H1 (cell line): ENCODE measurements around the gene RPS6KA2. TPM values are rescaled to one million over a fixed set of nuclear protein-coding genes. Genes with fewer than 3 reads are reported as not detected.

Experiments used
- CTCF ChIA-PET: fragments of 300-600 bp; sonication (Branson Sonifier 250); formaldehyde crosslinking; loops from one replicate; lab custom pipeline; 2021; ENCODE audit not compliant: partially characterized antibody; lab: Charles Lee
- POLR2A ChIA-PET: fragments of 300-600 bp; sonication (Branson Sonifier 250); formaldehyde crosslinking; loops from one replicate; lab custom pipeline; 2021; ENCODE audit warnings: inconsistent platforms; ENCODE audit not compliant: partially characterized antibody; lab: Charles Lee
- DNase-seq, 2 experiments: peaks; one replicate each; pipeline versions ENCODE4 v3.0.0 to v3.0.0-alpha.2; 2010 to 2022; ENCODE audit warnings: low spot score in 2 of 2, low read depth in 1 of 2, mixed read lengths in 1 of 2
- FAIRE-seq: peaks from 2 replicates; lab custom pipeline; 2011; peaks lifted over from hg19 to GRCh38; lab: Jason Lieb, UNC
- H2AFZ ChIP-seq: 2 replicates; pipeline ENCODE4 v1.8.1; 2012; ENCODE audit warnings: low read length, inconsistent platforms
- H2AK5ac ChIP-seq: 2 replicates; pipeline ENCODE4 v1.6.1; 2013; ENCODE audit warnings: low read depth, low read length
- H2BK120ac ChIP-seq: replicated peaks from 2 replicates; pipeline ENCODE3; 2013; ENCODE audit warnings: low read depth, low read length, inconsistent platforms
- H2BK12ac ChIP-seq: 2 replicates; pipeline ENCODE4 v1.6.1; 2013; ENCODE audit warnings: low read depth, low read length
- H2BK15ac ChIP-seq: 2 replicates; pipeline ENCODE4 v1.6.1; 2013; ENCODE audit warnings: low read length
- H2BK20ac ChIP-seq: 2 replicates; pipeline ENCODE4 v1.6.1; 2013; ENCODE audit warnings: low read length
- H2BK5ac ChIP-seq: 2 replicates; pipeline ENCODE4 v1.6.1; 2013; ENCODE audit warnings: low read depth, low read length
- H3K14ac ChIP-seq: 2 replicates; pipeline ENCODE4 v1.6.1; 2013; ENCODE audit warnings: inconsistent platforms; ENCODE audit not compliant: insufficient read length
- H3K18ac ChIP-seq: 2 replicates; pipeline ENCODE4 v1.6.1; 2013; ENCODE audit warnings: low read length; ENCODE audit errors: extremely low read depth
- H3K23ac ChIP-seq: 2 replicates; pipeline ENCODE4 v1.6.1; 2013; ENCODE audit warnings: inconsistent platforms; ENCODE audit not compliant: insufficient read length
- H3K23me2 ChIP-seq: 2 replicates; pipeline ENCODE4 v1.6.1; 2013; ENCODE audit warnings: low read depth, low read length
- H3K27ac ChIP-seq: 2 replicates; pipeline ENCODE4 v1.6.1; 2011; ENCODE audit warnings: low read depth, low read length, inconsistent platforms
- H3K27me3 ChIP-seq, 4 experiments: replicated peaks in 1 of 4; 1 replicate in 1 of 4; 2 replicates in 3 of 4; pipeline versions ENCODE4 v1.6.1 to v1.8.1; 2011 to 2013; ENCODE audit warnings: low read length in 3 of 4, mild to moderate bottlenecking in 3 of 4, inconsistent platforms in 2 of 4, mixed read lengths in 2 of 4, moderate library complexity in 1 of 4; ENCODE audit not compliant: control insufficient read depth in 3 of 4, insufficient read depth in 3 of 4; ENCODE audit errors: extremely low read depth in 1 of 4
- H3K36me3 ChIP-seq, 4 experiments: 2 replicates each; pipeline versions ENCODE4 v1.6.1 to v1.8.1; 2011 to 2013; ENCODE audit warnings: mild to moderate bottlenecking in 4 of 4, low read length in 3 of 4, moderate library complexity in 2 of 4, control low read depth in 1 of 4, inconsistent platforms in 1 of 4; ENCODE audit not compliant: insufficient read depth in 4 of 4, control insufficient read depth in 2 of 4
- H3K4ac ChIP-seq: replicated peaks from 2 replicates; pipeline ENCODE3; 2013; ENCODE audit warnings: low read length, low read depth, mixed read lengths, inconsistent platforms; ENCODE audit not compliant: insufficient read length
- H3K4me1 ChIP-seq, 4 experiments: replicated peaks in 1 of 4; 1 replicate in 1 of 4; 2 replicates in 3 of 4; pipeline versions ENCODE4 v1.6.1 to v1.8.1; 2011 to 2013; ENCODE audit warnings: low read length in 3 of 4, inconsistent platforms in 2 of 4, mixed read lengths in 1 of 4; ENCODE audit not compliant: insufficient read depth in 4 of 4, control insufficient read depth in 3 of 4
- H3K4me2 ChIP-seq, 2 experiments: 2 replicates each; pipeline versions ENCODE4 v1.6.1 to v1.8.1; 2011 to 2013; ENCODE audit warnings: low read depth in 2 of 2, low read length in 2 of 2, control low read depth in 1 of 2, inconsistent platforms in 1 of 2, mild to moderate bottlenecking in 1 of 2; ENCODE audit not compliant: insufficient read depth in 1 of 2
- H3K4me3 ChIP-seq, 4 experiments: fragments of 200-600, 300-600 bp in 1 of 4; sonication (generic), shearing (Covaris generic), sonication (Bioruptor Twin) in 1 of 4; 2 replicates each; pipeline versions ENCODE4 v1.5.1 to v1.8.1; 2011 to 2016; ENCODE audit warnings: low read length in 4 of 4, low read depth in 3 of 4, control low read depth in 2 of 4, inconsistent platforms in 2 of 4, mild to moderate bottlenecking in 2 of 4, mixed read lengths in 1 of 4, moderate library complexity in 1 of 4; ENCODE audit not compliant: insufficient read depth in 2 of 4; ENCODE audit errors: extremely low read depth in 1 of 4
- H3K56ac ChIP-seq: replicated peaks from 2 replicates; pipeline ENCODE3; 2013; ENCODE audit warnings: low read depth, mild to moderate bottlenecking, mixed read lengths, low read length, inconsistent platforms; ENCODE audit not compliant: insufficient read length
- H3K79me1 ChIP-seq: 2 replicates; pipeline ENCODE4 v1.6.1; 2013; ENCODE audit warnings: low read depth, low read length, control low read depth
- H3K79me2 ChIP-seq, 2 experiments: 2 replicates each; pipeline versions ENCODE4 v1.6.1 to v1.8.1; 2012 to 2013; ENCODE audit warnings: low read length in 2 of 2, mild to moderate bottlenecking in 2 of 2, inconsistent platforms in 1 of 2; ENCODE audit not compliant: insufficient read depth in 2 of 2, control insufficient read depth in 1 of 2
- H3K9ac ChIP-seq, 4 experiments: replicated peaks in 1 of 4; 1 replicate in 1 of 4; 2 replicates in 3 of 4; pipeline versions ENCODE4 v1.6.1 to v1.8.1; 2011 to 2013; ENCODE audit warnings: low read depth in 3 of 4, low read length in 3 of 4, control low read depth in 2 of 4, mild to moderate bottlenecking in 2 of 4, moderate library complexity in 2 of 4, inconsistent platforms in 1 of 4; ENCODE audit errors: extremely low read depth in 1 of 4
- H3K9me3 ChIP-seq, 2 experiments: 2 replicates each; pipeline versions ENCODE4 v1.6.1 to v1.8.1; 2012 to 2013; ENCODE audit warnings: mild to moderate bottlenecking in 2 of 2, moderate library complexity in 2 of 2, control low read depth in 1 of 2, inconsistent platforms in 1 of 2, low read depth in 1 of 2, low read length in 1 of 2, mixed read lengths in 1 of 2; ENCODE audit not compliant: insufficient read depth in 2 of 2
- H4K20me1 ChIP-seq, 2 experiments: replicated peaks in 1 of 2; 2 replicates each; pipeline versions ENCODE3 to v1.8.1; 2011 to 2013; ENCODE audit warnings: inconsistent platforms in 2 of 2, low read length in 2 of 2, mild to moderate bottlenecking in 1 of 2; ENCODE audit not compliant: insufficient read depth in 2 of 2, control insufficient read depth in 1 of 2
- H4K5ac ChIP-seq: 2 replicates; pipeline ENCODE4 v1.6.1; 2013; ENCODE audit warnings: low read length, low read depth, mixed read lengths, inconsistent platforms; ENCODE audit not compliant: insufficient read length
- H4K8ac ChIP-seq: 2 replicates; pipeline ENCODE4 v1.8.0; 2013; ENCODE audit warnings: mild to moderate bottlenecking, moderate library complexity, low read length, inconsistent platforms; ENCODE audit not compliant: insufficient read depth; ENCODE audit errors: extremely low read depth
- H4K91ac ChIP-seq: replicated peaks from 2 replicates; pipeline ENCODE3; 2013; ENCODE audit warnings: low read length, mixed read lengths, inconsistent platforms; ENCODE audit not compliant: insufficient read length
- CEBPB ChIP-seq: IDR thresholded peaks from 2 replicates; pipeline ENCODE4 v1.6.1; 2012; ENCODE audit warnings: low read depth, low read length
- RBBP5 ChIP-seq: IDR thresholded peaks from 2 replicates; pipeline ENCODE4 v1.7.1; 2012; ENCODE audit warnings: low read depth, mild to moderate bottlenecking, inconsistent platforms, low read length, moderate library complexity, borderline replicate concordance
- WGBS, 2 experiments: shearing (Covaris generic) in 1 of 2; methylation state at CpG; one replicate each; pipeline versions ENCODE4 v1.1.6 to v1.1.7; 2013 to 2015; ENCODE audit warnings: low lambda C conversion rate in 2 of 2, mixed read lengths in 2 of 2, inconsistent platforms in 1 of 2, low coverage in 1 of 2, missing lambda C conversion rate in 1 of 2; ENCODE audit not compliant: insufficient replicate concordance in 2 of 2, insufficient coverage in 1 of 2, insufficient read length in 1 of 2; ENCODE audit errors: extremely low coverage in 1 of 2, missing lambda C conversion rate in 1 of 2; 5-methylcytosine and 5-hydroxymethylcytosine counted together
- polyA plus RNA-seq, 7 experiments: library from polyadenylated mRNA; depleted of rRNA in 3 of 7; stranded (reverse) in 5 of 7; unstranded in 2 of 7; fragments of >200 nt in 5 of 7; fragments of 200-250 nt in 2 of 7; gene quantifications; 1 replicate in 5 of 7; 2 replicates in 1 of 7; 4 replicates in 1 of 7; pipeline versions ENCODE4 v1.2.1 to v1.2.3, GENCODE V29; 2011 to 2013; ENCODE audit warnings: missing spikeins in 2 of 7, mixed read lengths in 2 of 7
- total RNA-seq: library from RNA; stranded (reverse); fragmentation: NEBNext Ultra II Directional; extraction: Animal tissue kit (Norgen Biotek cat#: 25700); gene quantifications from 2 replicates; pipeline ENCODE4 v1.2.1, GENCODE V29; 2021

Gene RPS6KA2
- total and polyA plus RNA-seq, 2 of the 8 experiments (the other 6 are each of a cell fraction or from before 2014, with no cell fraction given): 8.8 to 25.7 TPM

DNA sequence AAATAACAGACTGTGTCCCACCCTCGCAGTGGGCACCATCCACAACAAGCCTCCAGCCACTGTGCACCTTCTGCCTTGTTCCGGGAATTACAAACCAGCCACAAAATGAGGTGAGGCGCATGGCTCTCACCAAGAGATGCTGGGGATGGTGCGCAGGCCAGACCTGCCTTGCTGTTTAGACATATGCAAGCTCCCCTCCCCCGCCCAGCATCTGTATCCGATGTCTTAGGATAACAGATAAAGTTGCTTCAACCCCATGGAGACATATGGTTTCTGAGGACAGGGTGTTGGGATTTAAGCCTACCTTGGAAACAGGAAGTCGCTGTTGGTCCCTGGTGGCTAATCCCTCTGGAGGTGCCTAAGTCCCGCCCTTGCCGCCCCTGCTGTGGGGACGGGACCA is 194.0 kb downstream of the RPS6KA2 start:
- FAIRE-seq (no peak), DNase-seq (no peak)
- Histone ChIP-seq H3K4me2 (no peak overlapping the region), H2AK5ac (no peak overlapping the region), H2BK20ac (no peak overlapping the region), H3K79me1 (no peaks in the 10 kb centered on the region; the same call in 1 of the 2 replicates), H3K9me3 (no peaks in the 10 kb centered on the region), H2BK5ac (no peak overlapping the region), H3K27ac (no peak overlapping the region), H3K18ac (no peak overlapping the region), H3K36me3 (peaks cover 0 to 9% (median 0%) of the 10 kb centered on the region in 4 experiments; a peak in 1 of 8 replicates), H3K4me3 (no peak overlapping the region), H3K23me2 (no peaks in the 10 kb centered on the region), H4K5ac (no peak overlapping the region), H2BK12ac (no peak overlapping the region), H4K8ac (no peak overlapping the region), H3K79me2 (no peaks in the 10 kb centered on the region), H3K14ac (no peak overlapping the region), H3K27me3 (no peaks in the 10 kb centered on the region), H3K23ac (no peak overlapping the region), H2BK15ac (no peak overlapping the region), H3K4ac (no peak overlapping the region), H4K20me1 (peaks cover 0 to 2% of the 10 kb centered on the region in 2 experiments), H3K9ac (no peak overlapping the region), H3K56ac (no peak overlapping the region), H4K91ac (no peak overlapping the region), H2BK120ac (no peak overlapping the region), H2AFZ (no peak overlapping the region), H3K4me1 (no peaks in the 10 kb centered on the region)
- CTCF ChIA-PET: interaction anchor here (0.9 to 1.4 kb wide), 5 partner anchors 8 to 60 kb away, joined by 3 to 5 read pairs (median 4); no protein-coding TSS in a partner anchor
- POLR2A ChIA-PET: no interaction called here
- 90% methylated on average over 10 of the region's 10 CpGs; no CpG with 5 or more reads in 1 of the 2 experiments for WGBS, 2 experiments
- TF ChIP-seq RBBP5 (no peak), CEBPB (no peak)
